GM19240 (cell line): ENCODE data around the gene NHLH2.

ENCODE experiments used
- DNase-seq: peaks from one replicate; pipeline ENCODE4 v3.0.0; 2011; ENCODE audit warnings: low spot score; ENCODE audit not compliant: insufficient read length

Gene NHLH2

GRCh38 chr1:115840605-115841460 lies at the start of gene NHLH2:
NHLH2 (minus strand) TSS chr1:115841126; CDS start chr1:115838372, 2,754 bp downstream.
- DNase-seq: no peak

DNA sequence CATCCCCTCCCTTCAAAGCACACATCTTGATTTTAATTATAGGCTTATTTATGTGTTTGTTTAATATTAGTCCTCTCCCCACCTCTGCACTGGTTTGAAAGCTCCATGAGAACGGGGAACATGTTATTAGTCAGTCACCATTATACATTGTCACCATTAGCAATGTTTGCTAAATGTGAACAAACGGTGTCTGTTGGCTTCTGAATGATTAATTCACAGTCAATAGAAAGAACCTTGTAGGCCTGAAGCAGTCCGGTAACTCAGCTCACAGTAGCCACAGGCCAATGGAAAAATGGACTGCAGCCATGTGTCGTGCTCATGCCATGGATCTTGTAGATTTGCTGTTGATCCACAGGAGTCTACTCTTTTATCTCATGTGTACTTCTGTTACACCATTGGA lies 49.7 kb upstream of the NHLH2 start:
- DNase-seq: no peak

GRCh38 chr1:115888976-115889375 lies 48.0 kb upstream of the NHLH2 start:
- DNase-seq: no peak

- DNase-seq: no peak
Measured at GRCh38 chr1:115882913-115883902, 42.3 kb upstream of the NHLH2 start.

- DNase-seq: no peak
Measured at GRCh38 chr1:115880981-115881672, 40.2 kb upstream of the NHLH2 start.

DNA sequence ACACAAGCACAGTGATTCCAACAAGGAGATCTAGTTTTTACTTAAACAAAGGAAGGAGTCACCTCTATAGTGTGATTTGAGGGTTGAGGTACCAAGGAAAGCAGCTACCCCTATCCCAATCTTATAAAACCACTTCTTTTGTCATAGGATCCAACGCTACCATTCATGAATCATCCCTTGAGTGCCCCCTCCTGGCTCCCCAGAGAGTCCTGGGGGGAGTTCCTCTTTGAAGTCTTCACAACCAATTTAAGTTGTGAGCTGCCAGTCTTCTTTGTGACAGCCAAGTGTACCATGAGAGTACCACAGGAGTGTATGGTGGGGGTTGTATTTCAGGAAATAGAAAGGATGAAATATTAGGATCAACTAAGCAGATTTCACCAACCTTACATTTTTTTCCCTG lies 39.1 kb upstream of the NHLH2 start:
- DNase-seq: no peak

DNA sequence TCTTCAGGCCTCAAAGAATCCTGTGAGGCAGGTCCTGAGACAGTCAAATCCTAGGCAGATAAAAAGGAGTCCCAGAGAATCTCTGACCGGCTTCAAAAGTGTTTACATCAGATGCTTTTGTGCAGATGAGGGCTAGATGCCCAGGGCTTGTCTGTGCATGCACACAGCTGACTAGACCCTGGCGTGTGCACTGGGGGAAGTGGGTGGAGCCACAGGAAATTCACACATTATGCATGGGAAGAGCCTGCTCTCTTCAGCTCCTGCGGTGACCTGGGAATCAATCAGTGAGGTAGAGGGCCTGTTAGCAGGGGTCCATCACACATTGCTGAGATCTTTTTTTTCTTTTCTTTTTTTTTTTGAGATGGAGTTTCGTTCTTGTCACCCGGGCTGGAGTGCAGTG lies 36.6 kb upstream of the NHLH2 start:
- DNase-seq: no peak

- DNase-seq: no peak
Measured at GRCh38 chr1:115874904-115875303, 34.0 kb upstream of the NHLH2 start.

GRCh38 chr1:115874497-115874896 lies 33.6 kb upstream of the NHLH2 start:
- no peak for DNase-seq

- DNase-seq: no peak
Measured at GRCh38 chr1:115873184-115873583, 32.3 kb upstream of the NHLH2 start.

- no peak for DNase-seq
Measured at GRCh38 chr1:115869064-115869463, 28.1 kb upstream of the NHLH2 start.

GRCh38 chr1:115867216-115867615 lies 26.3 kb upstream of the NHLH2 start:
- no peak for DNase-seq

GRCh38 chr1:115865704-115866380 lies 24.9 kb upstream of the NHLH2 start:
- no peak for DNase-seq

GRCh38 chr1:115862403-115862802 lies 21.5 kb upstream of the NHLH2 start:
- no peak for DNase-seq

DNA sequence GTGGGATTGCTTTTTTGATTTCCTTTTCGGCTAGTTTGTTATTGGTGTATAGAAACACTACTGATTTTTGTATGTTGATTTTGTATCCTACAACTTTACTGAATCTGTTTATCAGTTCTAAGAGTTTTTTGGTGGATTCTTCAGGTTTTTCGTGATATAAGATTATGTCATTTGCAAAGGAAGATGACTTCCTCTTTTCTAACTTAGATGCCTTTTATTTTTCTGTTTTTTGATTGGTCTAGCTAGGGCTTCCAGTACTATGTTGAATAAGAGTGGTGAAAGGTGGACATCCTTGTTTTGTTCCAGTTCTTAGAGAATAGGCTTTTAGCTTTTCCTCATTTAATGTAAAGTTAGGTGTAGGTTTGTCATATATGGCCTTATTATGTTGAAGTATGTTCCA lies 13.1 kb upstream of the NHLH2 start:
- DNase-seq: no peak

GRCh38 chr1:115850937-115851336 lies 10.0 kb upstream of the NHLH2 start:
- no peak for DNase-seq

- DNase-seq: no peak
Measured at GRCh38 chr1:115847787-115848186, 6.9 kb upstream of the NHLH2 start.

GRCh38 chr1:115842948-115843347 lies 2.0 kb upstream of the NHLH2 start:
- DNase-seq: no peak

DNA sequence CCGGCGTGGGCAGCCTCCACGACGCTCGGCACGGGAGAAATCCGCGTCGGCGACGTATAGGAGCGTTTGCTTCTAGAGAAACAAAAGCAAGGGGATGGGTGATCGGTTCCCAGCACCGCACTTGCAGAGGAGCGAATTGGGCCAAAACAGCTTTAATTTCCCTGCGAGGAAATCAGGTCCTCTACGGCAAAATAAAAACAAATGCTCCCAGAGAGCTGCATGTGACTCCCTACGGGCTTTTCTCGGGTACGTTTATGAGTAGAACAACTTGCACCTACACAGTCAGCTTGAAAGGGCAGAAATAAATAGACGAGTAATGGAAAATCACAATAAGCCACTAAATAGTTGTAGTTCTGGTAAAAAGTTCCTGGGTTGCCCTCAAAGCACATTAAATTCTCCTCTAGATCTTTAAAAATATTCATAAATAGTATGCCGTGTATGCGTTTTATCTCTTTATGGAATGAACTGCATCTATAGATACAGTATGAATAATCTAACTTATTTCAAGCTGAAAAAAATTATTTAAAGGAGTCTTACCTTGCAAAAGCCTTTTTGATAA lies 1.2 kb downstream of the NHLH2 start:
- DNase-seq: no peak

DNA sequence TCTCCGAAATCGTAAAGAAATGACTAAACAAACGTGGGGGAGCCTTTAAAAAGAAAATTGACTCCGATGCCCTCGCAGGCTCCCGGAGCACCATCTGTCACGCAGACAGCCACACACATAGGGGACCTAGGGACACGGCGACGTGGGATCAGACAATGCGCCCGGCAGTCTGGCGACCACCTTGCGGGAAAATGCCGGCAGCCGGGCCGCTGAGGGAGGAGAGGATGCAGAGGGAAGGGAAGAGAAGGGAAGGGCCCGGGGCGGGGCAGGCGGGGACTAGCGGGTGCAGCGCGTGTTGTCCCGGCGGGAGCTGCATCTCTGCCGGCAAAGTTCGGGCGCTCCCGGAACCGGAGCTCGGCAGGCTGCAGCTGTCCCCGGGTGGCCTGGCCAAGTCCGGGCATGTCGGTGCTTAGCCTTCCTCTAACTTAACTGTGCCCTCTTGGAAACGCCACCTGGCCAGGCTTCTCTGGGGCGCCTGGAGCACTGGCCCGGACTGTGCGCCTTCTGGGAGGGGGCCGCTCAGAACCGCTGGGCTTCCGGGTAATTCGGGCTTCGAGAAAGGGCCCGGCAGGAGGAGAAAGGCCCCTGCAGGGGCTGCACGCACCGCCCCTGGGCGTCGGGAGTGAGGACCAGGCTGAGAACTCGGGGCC lies 1.8 kb downstream of the NHLH2 start:
- no peak for DNase-seq
